HG03571 (cell line): ENCODE measurements around the gene CCDC138.

Experiments
- ATAC-seq: cut with Tn5 transposase; IDR thresholded peaks from one replicate; pipeline ENCODE4 v1.9.1; 2021; ENCODE audit not compliant: unreplicated experiment

The CCDC138 gene

DNA sequence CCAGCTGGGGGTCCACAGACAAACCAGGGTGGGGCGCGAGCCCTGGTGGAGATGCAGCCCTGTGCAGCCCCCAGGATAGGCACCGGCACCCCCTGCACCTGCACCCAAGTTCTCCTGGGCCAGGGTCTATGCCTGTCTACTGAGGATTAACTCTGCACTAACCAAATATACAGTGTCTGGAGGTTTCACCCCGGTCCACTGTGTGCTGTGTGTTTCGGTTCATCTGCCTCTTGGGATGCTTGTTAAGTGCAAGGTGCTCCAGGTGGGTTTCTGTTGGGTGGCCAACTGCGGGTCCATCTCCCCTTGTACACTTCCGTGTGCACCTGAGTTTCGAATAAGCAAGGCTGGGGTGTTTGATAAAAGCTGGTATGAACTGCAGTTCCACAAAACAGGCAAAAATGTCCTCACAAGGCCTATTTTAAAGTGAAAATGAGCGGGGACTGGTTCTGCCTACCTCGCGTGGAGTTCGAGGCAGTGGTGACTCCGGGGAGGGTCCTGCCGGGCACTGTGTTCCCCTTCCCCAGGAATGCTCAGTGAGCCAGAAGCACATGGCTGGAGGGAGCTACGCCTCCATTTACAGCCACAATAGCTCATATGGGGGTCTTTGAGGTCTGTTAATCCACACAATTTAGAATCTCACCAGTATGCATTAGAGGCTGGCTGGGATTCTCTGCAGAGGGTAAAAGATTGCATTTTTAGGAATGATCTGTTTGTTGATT is 131.7 kb downstream of the CCDC138 start:
- no peak for ATAC-seq

DNA sequence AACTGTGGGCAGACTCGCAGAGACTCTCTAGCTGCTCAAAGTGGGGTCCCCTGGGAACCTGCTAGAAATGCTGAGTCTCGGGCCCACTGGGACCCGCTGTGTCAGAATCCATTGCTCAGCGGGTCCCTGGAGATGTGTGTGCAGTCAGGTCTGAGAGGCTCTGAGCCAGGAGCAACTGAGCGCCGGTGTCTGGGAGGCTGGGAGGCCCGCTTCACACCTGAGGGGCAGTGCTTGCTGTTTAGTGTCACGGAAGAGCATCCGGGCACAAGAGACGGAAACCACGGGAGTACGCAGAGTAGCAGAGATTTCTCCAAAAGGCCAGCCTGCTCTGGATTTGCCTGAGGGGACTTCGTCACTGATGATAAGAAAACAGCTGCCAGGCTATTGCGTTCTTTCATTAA is 132.4 kb downstream of the CCDC138 start:
- no peak for ATAC-seq

- no peak for ATAC-seq
These were observed 133.2 kb downstream of the CCDC138 start for GRCh38 chr2:108919571-108920373.

DNA sequence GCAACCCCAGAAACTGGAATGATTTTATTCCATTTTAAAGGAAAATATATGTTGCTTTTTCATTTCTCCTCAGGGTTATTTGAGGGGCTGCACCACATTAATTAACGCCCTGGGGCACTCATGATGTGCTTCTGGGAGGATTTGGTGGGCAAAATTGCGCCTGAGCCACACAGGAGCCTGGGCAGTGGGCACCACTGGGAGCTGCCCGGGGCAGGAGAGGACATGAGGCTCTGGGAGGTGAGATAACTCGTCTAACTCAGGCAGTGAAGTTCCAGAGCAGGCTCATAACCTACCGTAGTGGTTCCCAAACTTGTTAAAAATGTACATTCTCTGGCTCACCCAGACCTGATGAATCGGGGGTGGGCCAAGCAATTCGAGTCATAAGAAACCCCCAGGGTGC is 134.1 kb downstream of the CCDC138 start:
- ATAC-seq: no peak

DNA sequence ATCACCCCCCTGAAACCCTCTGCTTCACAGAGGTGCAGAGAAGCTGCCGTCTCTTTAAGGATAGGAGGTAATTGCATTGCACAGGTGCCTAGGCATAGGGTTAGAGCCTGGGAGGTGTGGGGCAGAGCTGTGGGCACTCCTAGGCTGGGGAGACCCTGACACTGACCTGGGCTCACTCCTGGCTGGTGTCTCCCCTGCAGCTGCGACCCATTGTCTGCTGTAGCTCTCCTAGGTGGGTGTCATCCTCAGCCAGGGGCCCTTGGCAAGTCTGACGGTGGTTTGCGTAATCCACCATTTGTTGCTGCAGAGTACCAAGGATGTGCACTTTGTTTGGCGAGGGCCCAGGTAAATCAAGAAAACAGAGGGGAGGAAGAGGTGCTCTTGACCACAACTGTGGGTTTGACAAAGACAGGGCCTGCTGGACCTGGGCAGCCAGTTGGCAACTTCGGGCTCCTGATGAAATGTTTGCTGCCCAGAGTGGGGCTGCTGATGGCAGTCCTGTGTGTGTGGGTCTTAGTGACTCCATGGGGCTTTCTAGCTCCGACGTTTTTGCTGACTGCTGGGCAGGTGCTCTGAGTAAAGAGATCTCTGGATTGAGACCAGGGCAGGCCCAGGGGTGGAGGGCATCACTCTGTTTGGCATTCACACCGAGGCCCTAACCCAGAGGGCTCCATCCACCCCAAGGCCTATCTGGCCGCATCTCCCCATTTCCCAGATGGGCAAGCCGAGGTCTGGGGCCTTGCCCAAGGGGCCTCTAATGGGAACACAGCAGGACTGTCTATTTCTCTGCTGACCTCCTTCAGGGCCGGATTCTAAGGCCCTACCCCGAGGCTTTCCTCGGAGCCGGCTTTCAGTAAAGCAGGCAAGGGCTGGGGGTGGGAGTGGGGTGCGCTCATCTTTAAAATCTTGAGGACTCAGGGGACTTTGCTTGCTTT is 134.8 kb downstream of the CCDC138 start:
- no peak for ATAC-seq

DNA sequence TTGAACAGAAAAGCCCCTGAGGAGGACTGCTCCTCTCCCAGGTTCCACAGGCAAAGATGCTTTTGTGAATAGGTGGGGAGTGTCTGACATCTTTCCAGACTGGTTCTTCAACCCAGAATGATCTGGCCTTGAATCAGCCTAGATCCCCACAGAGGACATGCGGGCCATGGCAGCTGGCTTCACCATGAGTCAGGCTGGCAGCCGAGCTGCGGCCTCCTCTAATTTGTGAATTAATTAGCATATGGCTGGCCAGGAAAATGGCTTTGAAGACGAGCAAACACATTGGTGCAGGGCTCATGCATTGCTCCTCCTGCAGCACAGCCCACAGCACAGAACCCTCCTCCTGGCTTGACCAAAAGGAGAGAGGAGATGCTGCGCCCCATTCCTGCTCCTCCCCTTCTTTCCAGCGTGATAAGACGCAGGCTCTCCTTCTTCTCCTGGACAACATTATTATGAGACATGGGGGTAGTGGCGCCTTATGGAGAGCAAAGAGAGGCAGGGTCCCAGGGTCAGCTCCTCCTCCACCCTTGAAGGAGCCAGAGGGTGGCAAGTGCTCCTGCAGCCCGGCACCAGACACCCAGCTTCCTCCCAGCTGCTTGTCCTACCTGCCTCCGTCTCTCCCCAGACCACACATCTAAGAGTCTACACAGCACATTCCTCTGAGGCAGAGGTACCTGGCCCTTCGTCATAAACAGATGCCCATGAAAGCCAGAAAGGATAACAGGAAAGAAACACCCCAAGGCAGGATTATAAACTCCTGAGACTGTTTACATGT is 135.8 kb downstream of the CCDC138 start:
- no peak for ATAC-seq

GRCh38 chr2:108923019-108923700 is 136.6 kb downstream of the CCDC138 start:
- no peak for ATAC-seq

DNA sequence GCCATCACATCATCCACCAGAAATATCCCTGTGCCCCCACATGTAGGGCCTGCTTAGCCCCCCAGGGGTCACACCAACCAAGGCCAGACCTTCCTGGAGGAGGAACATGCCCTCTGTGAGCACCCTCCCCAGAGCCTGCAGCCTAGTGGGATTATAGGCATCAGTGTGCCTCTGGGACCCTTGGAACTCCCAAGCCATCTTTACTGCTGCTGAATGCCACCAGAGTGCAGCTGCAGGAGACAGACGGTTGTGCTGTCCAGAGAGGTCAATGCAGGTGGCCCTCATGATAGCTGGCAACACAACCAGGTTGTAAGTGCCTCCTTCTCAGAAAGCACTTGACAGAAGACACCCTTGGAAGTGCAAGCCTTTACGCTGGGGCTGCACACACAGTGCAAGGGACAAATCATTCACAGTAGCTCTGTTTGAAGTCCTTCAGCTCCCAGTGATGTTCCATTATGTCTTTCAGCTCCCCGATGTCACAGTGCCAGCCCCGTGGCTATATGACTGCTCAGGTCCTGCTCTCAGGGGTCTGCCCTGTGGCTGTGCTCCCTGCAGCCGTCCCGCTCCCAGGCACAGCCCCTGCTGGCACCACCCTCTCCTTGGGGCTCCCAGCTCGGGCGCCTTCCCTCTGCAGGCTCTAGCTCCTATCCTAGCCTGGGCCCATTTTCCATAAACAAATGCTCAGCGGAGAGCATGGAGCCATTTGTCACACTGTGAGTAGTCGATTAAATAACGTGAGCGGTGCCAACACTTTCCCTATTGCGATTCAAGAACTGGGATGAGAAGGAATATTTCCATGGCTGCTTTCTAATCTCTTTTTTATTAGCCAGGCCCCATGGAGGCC is 137.4 kb downstream of the CCDC138 start:
- ATAC-seq: no peak

DNA sequence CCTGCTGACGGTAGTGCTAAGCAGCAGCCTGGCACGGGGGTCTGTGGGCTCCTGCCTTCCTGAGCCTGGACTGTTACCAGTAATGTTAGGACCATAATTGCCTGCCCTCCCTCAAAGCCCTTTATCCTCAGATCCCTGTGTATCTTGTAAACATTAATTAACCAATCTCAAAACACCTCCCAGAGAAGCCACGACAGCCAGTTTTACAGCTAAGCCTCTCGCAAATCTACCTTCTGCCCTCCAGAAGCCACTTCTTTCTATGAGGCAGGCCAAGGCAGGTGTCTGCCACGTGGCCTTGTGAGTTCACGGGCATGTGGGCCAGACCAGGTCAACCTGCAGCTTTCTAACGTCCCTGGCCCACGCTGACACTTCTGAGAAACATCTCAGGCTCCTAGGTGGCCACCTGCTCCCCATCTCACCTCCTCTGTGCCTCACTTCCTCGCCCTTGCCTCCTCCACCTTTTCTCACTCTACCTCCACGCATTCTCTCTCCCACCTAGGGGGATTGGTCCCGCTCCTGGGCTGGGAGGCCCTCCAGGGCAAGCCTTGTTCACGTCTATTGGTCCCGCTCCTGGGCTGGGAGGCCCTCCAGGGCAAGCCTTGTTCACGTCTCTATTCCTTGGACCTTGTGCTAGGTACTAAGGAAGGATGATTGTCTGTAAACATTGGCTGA is 138.1 kb downstream of the CCDC138 start:
- no peak for ATAC-seq

DNA sequence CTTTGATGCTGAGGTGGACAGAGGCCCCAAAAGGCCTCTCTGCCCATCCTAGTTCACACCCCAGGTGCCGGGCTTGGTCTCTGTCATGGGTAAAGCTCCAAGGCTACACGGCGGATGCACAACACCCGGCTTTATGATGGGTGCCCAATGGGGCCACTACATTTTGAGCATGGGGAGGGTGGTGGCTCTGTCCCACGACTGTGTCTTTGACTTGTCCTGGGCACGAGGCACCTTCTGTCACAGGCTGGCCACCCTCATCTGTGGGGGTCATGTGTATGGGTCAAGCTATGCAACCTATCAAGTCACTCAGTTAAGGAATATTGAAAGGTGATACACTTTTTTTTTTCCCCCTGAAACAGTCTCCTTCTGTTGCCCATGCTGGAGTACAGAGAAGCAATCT is 138.7 kb downstream of the CCDC138 start:
- no peak for ATAC-seq

DNA sequence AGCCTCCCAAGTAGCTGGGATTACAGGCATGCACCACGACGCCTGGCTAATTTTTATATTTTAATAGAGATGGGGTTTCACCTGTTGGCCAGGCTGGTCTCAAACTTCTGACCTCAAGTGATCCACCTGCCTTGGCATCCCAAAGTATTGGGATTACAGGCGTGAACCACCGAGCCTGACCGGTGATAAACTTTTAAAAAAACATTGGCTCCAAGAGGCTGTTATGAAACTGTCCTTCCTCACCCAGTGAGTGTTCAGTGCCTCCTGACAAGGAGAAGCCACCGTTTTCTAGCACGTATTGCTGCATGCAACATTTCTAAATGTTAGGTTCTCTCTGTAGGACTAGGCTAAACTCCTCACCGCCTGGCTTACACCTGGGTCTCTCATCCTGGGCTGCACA is 139.2 kb downstream of the CCDC138 start:
- no peak for ATAC-seq
